Measurements from ENCODE around the gene UTP14A. TPM values are rescaled to one million over a fixed set of nuclear protein-coding genes. Genes with fewer than 3 reads are reported as not detected.

Gene UTP14A
- total RNA-seq, 1 experiment from 2014 or later, result 55.4 TPM

DNA sequence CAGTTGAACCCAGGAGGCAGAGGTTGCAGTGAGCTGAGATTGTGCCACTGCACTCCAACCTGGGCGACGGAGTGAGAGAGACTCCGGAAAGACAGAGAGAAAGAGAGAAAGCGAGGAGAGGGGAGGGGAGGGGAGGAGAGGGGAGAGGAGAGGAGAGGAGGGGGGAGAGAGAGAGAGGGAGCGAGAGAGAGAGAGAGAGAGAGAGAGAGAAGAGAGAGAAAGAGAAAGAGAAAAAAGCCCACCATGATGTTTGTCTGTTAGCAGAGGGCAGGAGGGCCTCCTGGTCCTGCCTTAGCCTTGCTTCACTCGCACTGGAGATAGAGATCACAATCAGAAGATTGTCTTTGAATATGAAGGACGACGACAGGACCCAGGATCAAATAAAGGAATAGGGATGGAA, 57.8 kb downstream of the UTP14A start:
- H3K4me3 ChIP-seq, result no peak overlapping the region
- H3K4me2 ChIP-seq, result no peak overlapping the region
- H3K9me3 ChIP-seq (ENCODE audit: insufficient read depth, low read depth), result no peaks in the 10 kb centered on the region
- H3K4me1 ChIP-seq (replicated peaks; ENCODE audit: insufficient read depth), result peaks cover 8% of the 10 kb centered on the region
- no peak for TF ChIP-seq EZH2 (IDR thresholded peaks at IDR 0.05; ENCODE audit: low read depth)
- TF ChIP-seq, protein P1, sequence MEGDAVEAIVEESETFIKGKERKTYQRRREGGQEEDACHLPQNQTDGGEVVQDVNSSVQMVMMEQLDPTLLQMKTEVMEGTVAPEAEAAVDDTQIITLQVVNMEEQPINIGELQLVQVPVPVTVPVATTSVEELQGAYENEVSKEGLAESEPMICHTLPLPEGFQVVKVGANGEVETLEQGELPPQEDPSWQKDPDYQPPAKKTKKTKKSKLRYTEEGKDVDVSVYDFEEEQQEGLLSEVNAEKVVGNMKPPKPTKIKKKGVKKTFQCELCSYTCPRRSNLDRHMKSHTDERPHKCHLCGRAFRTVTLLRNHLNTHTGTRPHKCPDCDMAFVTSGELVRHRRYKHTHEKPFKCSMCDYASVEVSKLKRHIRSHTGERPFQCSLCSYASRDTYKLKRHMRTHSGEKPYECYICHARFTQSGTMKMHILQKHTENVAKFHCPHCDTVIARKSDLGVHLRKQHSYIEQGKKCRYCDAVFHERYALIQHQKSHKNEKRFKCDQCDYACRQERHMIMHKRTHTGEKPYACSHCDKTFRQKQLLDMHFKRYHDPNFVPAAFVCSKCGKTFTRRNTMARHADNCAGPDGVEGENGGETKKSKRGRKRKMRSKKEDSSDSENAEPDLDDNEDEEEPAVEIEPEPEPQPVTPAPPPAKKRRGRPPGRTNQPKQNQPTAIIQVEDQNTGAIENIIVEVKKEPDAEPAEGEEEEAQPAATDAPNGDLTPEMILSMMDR (conservative IDR thresholded peaks at IDR 0.05), result no peak
- no peaks in the 10 kb centered on the region for H3K79me2 ChIP-seq (ENCODE audit: low read depth)
- intact Hi-C loops (cut with micrococcal nuclease; ENCODE audit: unreplicated experiment), result no loop called here
- BruUV-seq (replicated peaks), result no TSS peak
- H3K27ac ChIP-seq, result no peak overlapping the region
- no peak for DNase-seq
- H3F3A ChIP-seq (ENCODE audit: insufficient read depth, low read depth), result peaks cover 11% of the 10 kb centered on the region; the same call in 1 of the 2 replicates
- H4K20me1 ChIP-seq (ENCODE audit: insufficient read depth), result no peaks in the 10 kb centered on the region
- ChIA-PET POLR2A (ENCODE audit: unreplicated experiment) (no interaction called here), CTCF (no interaction called here)
- no peaks in the 10 kb centered on the region for H3K9me2 ChIP-seq (ENCODE audit: insufficient read depth)
- H3K36me3 ChIP-seq (ENCODE audit: low read depth), result no peaks in the 10 kb centered on the region
- H3K27me3 ChIP-seq (ENCODE audit: insufficient read depth, low read depth), result no peaks in the 10 kb centered on the region
- no peak overlapping the region for H2AFZ ChIP-seq

DNA sequence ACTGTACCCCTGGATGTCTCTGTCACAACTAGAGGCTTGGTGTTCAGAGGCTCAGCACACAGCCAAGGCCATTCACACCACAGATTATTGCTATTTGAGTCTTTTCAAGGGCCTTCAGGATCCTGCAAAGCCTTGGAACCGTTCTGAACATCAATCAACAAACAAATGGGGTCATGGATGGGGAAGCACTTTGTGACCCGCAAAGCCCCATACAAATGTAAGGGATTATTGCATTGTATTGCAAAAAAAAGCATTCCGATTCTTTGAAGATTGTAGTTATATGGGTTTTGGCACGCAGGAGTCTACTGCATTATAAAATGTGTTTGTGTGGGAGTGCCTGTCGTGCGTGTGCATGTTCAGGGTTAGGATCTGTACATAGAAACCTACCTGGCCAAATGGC, 59.2 kb downstream of the UTP14A start:
- no peak overlapping the region for H2AFZ ChIP-seq
- H3K4me1 ChIP-seq (replicated peaks; ENCODE audit: insufficient read depth), result peaks cover 8% of the 10 kb centered on the region
- ChIA-PET CTCF (no interaction called here), POLR2A (ENCODE audit: unreplicated experiment) (no interaction called here)
- H3K9me3 ChIP-seq (ENCODE audit: insufficient read depth, low read depth), result no peaks in the 10 kb centered on the region
- no peak for DNase-seq
- H3K27ac ChIP-seq, result no peak overlapping the region
- no TSS peak for BruUV-seq (replicated peaks)
- no peaks in the 10 kb centered on the region for H3K27me3 ChIP-seq (ENCODE audit: insufficient read depth, low read depth)
- H4K20me1 ChIP-seq (ENCODE audit: insufficient read depth), result no peaks in the 10 kb centered on the region
- no peaks in the 10 kb centered on the region for H3K79me2 ChIP-seq (ENCODE audit: low read depth)
- TF ChIP-seq, protein P1 (conservative IDR thresholded peaks at IDR 0.05), result no peak
- TF ChIP-seq EZH2 (IDR thresholded peaks at IDR 0.05; ENCODE audit: low read depth), result no peak
- no peaks in the 10 kb centered on the region for H3K9me2 ChIP-seq (ENCODE audit: insufficient read depth)
- H3K4me3 ChIP-seq, result no peak overlapping the region
- H3K4me2 ChIP-seq, result no peak overlapping the region
- peaks cover 8% of the 10 kb centered on the region; the same call in 1 of the 2 replicates for H3F3A ChIP-seq (ENCODE audit: insufficient read depth, low read depth)
- no peaks in the 10 kb centered on the region for H3K36me3 ChIP-seq (ENCODE audit: low read depth)
- intact Hi-C loops (cut with micrococcal nuclease; ENCODE audit: unreplicated experiment), result no loop called here

DNA sequence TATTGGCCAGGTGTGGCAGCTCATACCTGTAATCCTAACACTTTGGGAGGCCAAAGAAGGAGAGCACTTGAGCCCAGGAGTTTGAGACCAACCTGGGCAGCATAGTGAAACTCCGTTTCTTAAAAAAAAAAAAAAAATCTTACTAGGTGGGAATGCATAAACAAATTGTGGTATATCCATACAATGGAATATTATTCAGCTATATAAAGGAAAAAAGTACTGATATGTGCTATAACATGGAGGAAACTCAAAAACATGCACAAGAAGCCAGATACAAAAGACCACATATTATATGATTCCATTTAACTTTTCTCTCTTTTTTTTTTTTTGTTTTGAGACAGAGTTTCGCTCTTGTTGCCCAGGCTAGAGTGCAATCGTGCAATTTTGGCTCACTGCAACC, 63.0 kb downstream of the UTP14A start:
- H2AFZ ChIP-seq, result no peak overlapping the region
- H3K4me3 ChIP-seq, result no peak overlapping the region
- DNase-seq, result no peak
- no peak overlapping the region for H3K4me2 ChIP-seq
- no peak overlapping the region for H3K27ac ChIP-seq
- intact Hi-C loops (cut with micrococcal nuclease; ENCODE audit: unreplicated experiment), result no loop called here
- POLR2A ChIA-PET (ENCODE audit: unreplicated experiment), result no interaction called here
- no peaks in the 10 kb centered on the region for H3K9me3 ChIP-seq (ENCODE audit: insufficient read depth, low read depth)
- no peaks in the 10 kb centered on the region for H3K27me3 ChIP-seq (ENCODE audit: insufficient read depth, low read depth)
- no peaks in the 10 kb centered on the region for H3K79me2 ChIP-seq (ENCODE audit: low read depth)
- no TSS peak for BruUV-seq (replicated peaks)
- no peak for TF ChIP-seq EZH2 (IDR thresholded peaks at IDR 0.05; ENCODE audit: low read depth)
- TF ChIP-seq, protein P1 (conservative IDR thresholded peaks at IDR 0.05), result no peak
- H3K36me3 ChIP-seq (ENCODE audit: low read depth), result no peaks in the 10 kb centered on the region
- H3F3A ChIP-seq (ENCODE audit: insufficient read depth, low read depth), result no peaks in the 10 kb centered on the region
- CTCF ChIA-PET, result no interaction called here
- no peaks in the 10 kb centered on the region for H3K9me2 ChIP-seq (ENCODE audit: insufficient read depth)
- no peaks in the 10 kb centered on the region for H3K4me1 ChIP-seq (replicated peaks; ENCODE audit: insufficient read depth)
- H4K20me1 ChIP-seq (ENCODE audit: insufficient read depth), result no peaks in the 10 kb centered on the region

Measured in PC-9 (cell line).